Trophoblast cell (in vitro differentiated cells and primary cell): Measurements from ENCODE around the gene EVPLL.
"Not testable (repeated sequence)": the region's sequence is repeated elsewhere in the genome, so short reads cannot be mapped to it uniquely, and the experiment has no call there.

Experiments
- DNase-seq, 2 donors: peaks; one replicate each; pipeline ENCODE4 v3.0.0-alpha.2; 2016
- H2AFZ ChIP-seq: 2 replicates; pipeline ENCODE4 v1.6.1; 2013; ENCODE audit warnings: low read length, moderate library complexity, mild to moderate bottlenecking; ENCODE audit not compliant: insufficient read depth, poor library complexity
- H2AK5ac ChIP-seq: 2 replicates; pipeline ENCODE4 v1.6.1; 2013; ENCODE audit warnings: mild to moderate bottlenecking, low read length
- H2BK120ac ChIP-seq: 2 replicates; pipeline ENCODE4 v1.6.1; 2013; ENCODE audit warnings: low read length, mild to moderate bottlenecking, moderate library complexity; ENCODE audit not compliant: insufficient read depth, poor library complexity
- H2BK12ac ChIP-seq: 2 replicates; pipeline ENCODE4 v1.6.1; 2013; ENCODE audit warnings: mild to moderate bottlenecking, low read length, moderate library complexity
- H2BK5ac ChIP-seq: 2 replicates; pipeline ENCODE4 v1.6.1; 2013; ENCODE audit warnings: low read length, low read depth, moderate library complexity, mild to moderate bottlenecking; ENCODE audit not compliant: poor library complexity
- H3K14ac ChIP-seq: 2 replicates; pipeline ENCODE4 v1.6.1; 2013; ENCODE audit warnings: mild to moderate bottlenecking, low read length
- H3K18ac ChIP-seq: 2 replicates; pipeline ENCODE4 v1.6.1; 2013; ENCODE audit warnings: mild to moderate bottlenecking, low read length
- H3K23ac ChIP-seq: 2 replicates; pipeline ENCODE4 v1.6.1; 2013; ENCODE audit warnings: low read length
- H3K27ac ChIP-seq: 2 replicates; pipeline ENCODE4 v1.5.1; 2013; ENCODE audit warnings: low read depth, mild to moderate bottlenecking, inconsistent platforms, low read length, moderate library complexity
- H3K27me3 ChIP-seq: 2 replicates; pipeline ENCODE4 v1.6.1; 2013; ENCODE audit warnings: inconsistent platforms, mild to moderate bottlenecking, low read length, moderate library complexity; ENCODE audit not compliant: insufficient read depth
- H3K36me3 ChIP-seq, 2 experiments: 1 replicate in 1 of 2; 2 replicates in 1 of 2; pipeline ENCODE4 v1.6.1; 2013; ENCODE audit warnings: low read length in 2 of 2, mild to moderate bottlenecking in 2 of 2, moderate library complexity in 1 of 2; ENCODE audit not compliant: insufficient read depth in 2 of 2, control insufficient read depth in 1 of 2
- H3K4ac ChIP-seq: 2 replicates; pipeline ENCODE4 v1.6.1; 2013; ENCODE audit warnings: low read depth, mild to moderate bottlenecking, low read length, moderate library complexity
- H3K4me1 ChIP-seq, 2 experiments: 1 replicate in 1 of 2; 2 replicates in 1 of 2; pipeline ENCODE4 v1.6.1; 2013; ENCODE audit warnings: low read length in 2 of 2, mild to moderate bottlenecking in 2 of 2, moderate library complexity in 1 of 2; ENCODE audit not compliant: insufficient read depth in 2 of 2, control insufficient read depth in 1 of 2
- H3K4me2 ChIP-seq: 2 replicates; pipeline ENCODE4 v1.6.1; 2013; ENCODE audit warnings: inconsistent platforms, mild to moderate bottlenecking, low read length, moderate library complexity
- H3K4me3 ChIP-seq: 2 replicates; pipeline ENCODE4 v1.5.1; 2013; ENCODE audit warnings: mild to moderate bottlenecking, low read depth, low read length, inconsistent platforms
- H3K79me1 ChIP-seq: one replicate; pipeline ENCODE4 v1.6.1; 2013; ENCODE audit warnings: low read length
- H3K79me2 ChIP-seq: 2 replicates; pipeline ENCODE4 v1.6.1; 2013; ENCODE audit warnings: low read length, mild to moderate bottlenecking; ENCODE audit not compliant: control insufficient read depth, insufficient read depth, poor library complexity
- H3K9ac ChIP-seq: 2 replicates; pipeline ENCODE4 v1.6.1; 2013; ENCODE audit warnings: mild to moderate bottlenecking, low read length
- H3K9me3 ChIP-seq: 2 replicates; pipeline ENCODE4 v1.6.1; 2013; ENCODE audit warnings: low read depth, mild to moderate bottlenecking, control low read depth, inconsistent platforms, low read length; ENCODE audit not compliant: insufficient read depth
- H4K12ac ChIP-seq: 2 replicates; pipeline ENCODE4 v1.6.1; 2013; ENCODE audit warnings: low read depth, mild to moderate bottlenecking, low read length, moderate library complexity
- H4K8ac ChIP-seq: 2 replicates; pipeline ENCODE4 v1.6.1; 2013; ENCODE audit warnings: low read depth, mild to moderate bottlenecking, low read length, moderate library complexity
- H4K91ac ChIP-seq: one replicate; pipeline ENCODE4 v1.6.1; 2013; ENCODE audit warnings: low read depth, mild to moderate bottlenecking, low read length, moderate library complexity
- WGBS: extraction: QIAGEN DNeasy Blood & Tissue Kit; methylation state at CpG from one replicate; pipeline ENCODE4 v1.1.7; 2013; ENCODE audit warnings: missing lambda C conversion rate; ENCODE audit not compliant: insufficient read length, insufficient coverage; ENCODE audit errors: extremely low coverage; 5-methylcytosine and 5-hydroxymethylcytosine counted together

The EVPLL gene

GRCh38 chr17:18371455-18371854 is 6.1 kb upstream of the EVPLL start:
- no peaks in the 10 kb centered on the region for H3K27me3 ChIP-seq

DNA sequence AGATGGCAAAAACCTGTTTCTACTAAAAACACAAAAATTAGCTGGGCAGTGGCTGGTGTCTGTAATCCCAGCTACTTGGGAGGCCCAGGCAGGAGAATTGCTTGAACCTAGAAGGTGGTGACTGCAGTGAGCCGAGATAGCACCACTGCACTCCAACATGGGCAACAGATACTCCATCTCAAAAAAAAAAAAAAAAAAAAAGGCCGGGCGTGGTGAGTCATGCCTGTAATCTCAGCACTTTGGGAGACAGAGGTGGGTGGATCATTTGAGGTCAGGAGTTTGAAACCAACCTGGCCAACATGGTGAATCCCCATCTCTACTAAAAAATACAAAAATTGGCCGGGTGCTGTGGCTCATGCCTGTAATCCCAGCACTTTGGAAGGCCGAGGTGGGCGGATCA is 4.4 kb upstream of the EVPLL start:
- WGBS, result no CpG with 5 or more reads among the region's 6 CpGs
- H2BK5ac ChIP-seq, H3K79me2 ChIP-seq, H3K4me3 ChIP-seq, H4K12ac ChIP-seq, H3K79me1 ChIP-seq, H3K36me3 ChIP-seq, H3K9me3 ChIP-seq, H2BK12ac ChIP-seq, H2AK5ac ChIP-seq, H4K91ac ChIP-seq, H3K4me2 ChIP-seq, H2AFZ ChIP-seq, H2BK120ac ChIP-seq, H4K8ac ChIP-seq, H3K4ac ChIP-seq, H3K23ac ChIP-seq, H3K27me3 ChIP-seq, H3K14ac ChIP-seq, H3K4me1 ChIP-seq, H3K18ac ChIP-seq, H3K27ac ChIP-seq, H3K9ac ChIP-seq: not testable (repeated sequence)
- peak; percentile 36 to 52 for DNase-seq

More at GRCh38 chr17:18371455-18371854, 6.1 kb upstream of the EVPLL start:
- no peak overlapping the region for H2BK12ac ChIP-seq
- H3K14ac ChIP-seq, result no peak overlapping the region
- no peaks in the 10 kb centered on the region for H3K4me1 ChIP-seq
- DNase-seq, result no peak
- no peak overlapping the region for H3K27ac ChIP-seq
- no peak overlapping the region for H4K12ac ChIP-seq
- no peak overlapping the region for H4K8ac ChIP-seq
- no peak overlapping the region for H3K4me3 ChIP-seq
- no peak overlapping the region for H3K18ac ChIP-seq
- no peaks in the 10 kb centered on the region for H3K36me3 ChIP-seq
- H3K9me3 ChIP-seq, result peaks cover 1% of the 10 kb centered on the region
- H3K4me2 ChIP-seq, result no peak overlapping the region
- no peak overlapping the region for H2AFZ ChIP-seq
- H3K79me2 ChIP-seq, result no peaks in the 10 kb centered on the region
- H2BK120ac ChIP-seq, result no peak overlapping the region
- no peak overlapping the region for H3K4ac ChIP-seq
- H3K23ac ChIP-seq, result no peak overlapping the region
- H4K91ac ChIP-seq, result no peak overlapping the region
- no peak overlapping the region for H2BK5ac ChIP-seq
- WGBS, result no CpG with 5 or more reads among the region's 7 CpGs
- no peaks in the 10 kb centered on the region for H3K79me1 ChIP-seq
- no peak overlapping the region for H2AK5ac ChIP-seq
- no peak overlapping the region for H3K9ac ChIP-seq

- Histone ChIP-seq H2AFZ (no peak overlapping the region), H3K9me3 (peaks cover 1% of the 10 kb centered on the region), H3K14ac (no peak overlapping the region), H4K12ac (no peak overlapping the region), H3K4ac (no peak overlapping the region), H3K79me1 (no peaks in the 10 kb centered on the region), H3K36me3 (no peaks in the 10 kb centered on the region), H3K23ac (no peak overlapping the region), H3K27ac (no peak overlapping the region), H4K91ac (no peak overlapping the region), H3K27me3 (no peaks in the 10 kb centered on the region), H3K4me1 (no peaks in the 10 kb centered on the region), H2BK120ac (no peak overlapping the region), H3K79me2 (no peaks in the 10 kb centered on the region), H3K4me2 (no peak overlapping the region), H2AK5ac (no peak overlapping the region), H4K8ac (no peak overlapping the region), H3K9ac (no peak overlapping the region), H3K4me3 (no peak overlapping the region), H2BK5ac (no peak overlapping the region), H2BK12ac (no peak overlapping the region), H3K18ac (no peak overlapping the region)
- WGBS, result no CpG with 5 or more reads among the region's 7 CpGs
- DNase-seq, result peak; percentile 90 to 94
These were observed 3.4 kb upstream of the EVPLL start for GRCh38 chr17:18374216-18374615.

DNA sequence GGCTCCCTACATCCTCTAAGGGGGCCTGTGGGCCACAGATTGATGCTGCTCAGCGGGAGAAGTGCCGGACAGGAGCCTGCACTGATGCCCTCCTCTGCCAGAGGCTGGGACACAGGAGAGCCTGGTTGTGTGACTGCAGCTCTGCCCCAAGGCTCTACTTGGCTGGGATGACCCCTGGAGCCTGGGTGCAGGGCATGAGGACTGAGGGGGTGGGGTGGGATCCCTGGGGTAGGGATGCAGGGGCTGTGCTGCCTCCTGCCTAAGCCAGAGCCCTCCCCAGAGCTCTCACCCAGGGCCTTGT is 577 bp downstream of the EVPLL start:
- Histone ChIP-seq H3K36me3 (no peaks in the 10 kb centered on the region), H3K9me3 (peaks cover 1% of the 10 kb centered on the region), H3K9ac (no peak overlapping the region), H3K18ac (no peak overlapping the region), H2AK5ac (no peak overlapping the region), H3K23ac (no peak overlapping the region), H2BK5ac (no peak overlapping the region), H3K79me1 (no peaks in the 10 kb centered on the region), H3K79me2 (no peaks in the 10 kb centered on the region), H2BK12ac (no peak overlapping the region), H3K4ac (no peak overlapping the region), H3K27me3 (no peaks in the 10 kb centered on the region), H2BK120ac (no peak overlapping the region), H4K91ac (peak overlapping the region; percentile 4), H2AFZ (no peak overlapping the region), H3K4me3 (no peak overlapping the region), H3K4me1 (no peaks in the 10 kb centered on the region), H4K8ac (no peak overlapping the region), H3K27ac (no peak overlapping the region), H3K14ac (no peak overlapping the region), H4K12ac (no peak overlapping the region), H3K4me2 (no peak overlapping the region)
- DNase-seq, result no peak
- WGBS, result no CpG with 5 or more reads among the region's 2 CpGs

DNA sequence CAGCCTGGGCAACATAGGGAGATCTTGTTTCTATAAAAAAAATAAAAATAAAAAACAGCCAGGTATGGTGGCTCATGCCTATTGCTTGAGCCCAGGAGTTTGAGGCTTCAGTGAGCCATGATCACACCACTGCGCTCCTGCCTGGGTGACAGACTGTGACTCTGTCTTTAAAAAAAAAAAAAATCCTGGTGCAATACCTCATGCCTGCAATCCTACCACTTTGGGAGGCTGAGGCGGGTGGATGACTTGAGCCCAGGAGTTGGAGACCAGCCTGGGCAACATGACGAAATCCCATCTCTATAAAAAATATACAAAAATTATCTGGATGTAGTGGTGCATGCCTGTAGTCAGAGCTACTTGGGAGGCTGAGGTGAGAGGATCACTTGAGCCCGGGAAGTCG is 1.0 kb downstream of the EVPLL start:
- H3K4me2 ChIP-seq, H3K4me3 ChIP-seq, H3K36me3 ChIP-seq, H3K4ac ChIP-seq, H3K79me2 ChIP-seq, H3K23ac ChIP-seq, H3K27ac ChIP-seq, H2AFZ ChIP-seq, H4K12ac ChIP-seq, H2AK5ac ChIP-seq, H3K18ac ChIP-seq, H3K4me1 ChIP-seq, H3K9me3 ChIP-seq, H2BK12ac ChIP-seq, H4K8ac ChIP-seq, H3K9ac ChIP-seq, DNase-seq, H2BK120ac ChIP-seq, H3K14ac ChIP-seq, H2BK5ac ChIP-seq, H4K91ac ChIP-seq, H3K27me3 ChIP-seq, H3K79me1 ChIP-seq: not testable (repeated sequence)
- no CpG with 5 or more reads among the region's 5 CpGs for WGBS
